Measurements from ENCODE around the gene RBKS. TPM values are rescaled to one million over a fixed set of nuclear protein-coding genes. Genes with fewer than 3 reads are reported as not detected.
"Not testable (repeated sequence)": the region's sequence is repeated elsewhere in the genome, so short reads cannot be mapped to it uniquely, and the experiment has no call there.

The RBKS gene
- polyA plus RNA-seq, 1 donor (not counting 4 experiments of a cell fraction or from before 2014, with no cell fraction given): 1.9 TPM

GRCh38 chr2:27765621-27766286 lies 124.4 kb downstream of the RBKS start:
- Histone ChIP-seq H3K4me1 (ENCODE audit: control insufficient read depth, extremely low read depth, insufficient read depth, low read length) (peaks cover 28% of the 10 kb centered on the region), H2AFZ (ENCODE audit: control insufficient read depth, low read length) (peak overlapping the region; percentile 29), H3K27me3 (ENCODE audit: control insufficient read depth, extremely low read depth, insufficient read depth, low read length) (no peaks in the 10 kb centered on the region), H3K4me2 (ENCODE audit: control insufficient read depth, extremely low read depth, insufficient read depth, low read depth, low read length) (peak overlapping the region; percentile 42), H3K4me3 (ENCODE audit: control insufficient read depth in 2 of 3, extremely low read depth in 1 of 3, insufficient read depth in 2 of 3, low read depth in 1 of 3, low read length in 3 of 3) (no peak overlapping the region), H3K9ac (ENCODE audit: control insufficient read depth, extremely low read depth, insufficient read depth, low read length) (no peak overlapping the region), H3K27ac (ENCODE audit: control insufficient read depth, insufficient read depth, low read length) (no peak overlapping the region), H3K9me1 (ENCODE audit: control insufficient read depth, extremely low read depth, insufficient read depth, low read length) (no peaks in the 10 kb centered on the region), H3K9me3 (ENCODE audit: control insufficient read depth, low read depth, low read length) (no peaks in the 10 kb centered on the region), H4K20me1 (ENCODE audit: control insufficient read depth, extremely low read depth, insufficient read depth, low read length) (no peaks in the 10 kb centered on the region), H3K79me2 (ENCODE audit: control insufficient read depth, insufficient read depth, low read length) (no peaks in the 10 kb centered on the region), H3K36me3 (ENCODE audit: control insufficient read depth in 2 of 2, extremely low read depth in 1 of 2, insufficient read depth in 2 of 2, low read length in 2 of 2) (no peaks in the 10 kb centered on the region)
- DNase-seq (ENCODE audit: low read depth, low spot score): no peak
- no peak for FAIRE-seq
- TF ChIP-seq CTCF (optimal IDR thresholded peaks at IDR 0.05 in 1 of 3, IDR thresholded peaks at IDR 0.05 in 1 of 3, conservative IDR thresholded peaks at IDR 0.05 in 1 of 3; ENCODE audit: extremely low read depth in 1 of 3, insufficient read depth in 2 of 3, low read length in 3 of 3) (no peak), EZH2 (IDR thresholded peaks at IDR 0.05; ENCODE audit: low read length) (no peak)
- dilution Hi-C loops (cut with MboI; ENCODE audit: extremely low pct_ligation_motif_present, low sequenced_read_pairs): no loop called here

GRCh38 chr2:27764526-27764925 lies 125.7 kb downstream of the RBKS start:
- H4K20me1 ChIP-seq (ENCODE audit: control insufficient read depth, extremely low read depth, insufficient read depth, low read length); H3K79me2 ChIP-seq (ENCODE audit: control insufficient read depth, insufficient read depth, low read length); H3K27ac ChIP-seq (ENCODE audit: control insufficient read depth, insufficient read depth, low read length); H3K27me3 ChIP-seq (ENCODE audit: control insufficient read depth, extremely low read depth, insufficient read depth, low read length); H3K4me3 ChIP-seq (ENCODE audit: control insufficient read depth in 2 of 3, extremely low read depth in 1 of 3, insufficient read depth in 2 of 3, low read depth in 1 of 3, low read length in 3 of 3); H3K9me3 ChIP-seq (ENCODE audit: control insufficient read depth, low read depth, low read length); H3K4me2 ChIP-seq (ENCODE audit: control insufficient read depth, extremely low read depth, insufficient read depth, low read depth, low read length); H2AFZ ChIP-seq (ENCODE audit: control insufficient read depth, low read length); dilution Hi-C loops (cut with MboI; ENCODE audit: extremely low pct_ligation_motif_present, low sequenced_read_pairs); FAIRE-seq; H3K9ac ChIP-seq (ENCODE audit: control insufficient read depth, extremely low read depth, insufficient read depth, low read length); H3K36me3 ChIP-seq (ENCODE audit: control insufficient read depth in 2 of 2, extremely low read depth in 1 of 2, insufficient read depth in 2 of 2, low read length in 2 of 2); H3K9me1 ChIP-seq (ENCODE audit: control insufficient read depth, extremely low read depth, insufficient read depth, low read length); DNase-seq (ENCODE audit: low read depth, low spot score): not testable (repeated sequence)
- peaks cover 28% of the 10 kb centered on the region for H3K4me1 ChIP-seq (ENCODE audit: control insufficient read depth, extremely low read depth, insufficient read depth, low read length)

- Histone ChIP-seq H3K4me2 (ENCODE audit: control insufficient read depth, extremely low read depth, insufficient read depth, low read depth, low read length) (no peak overlapping the region), H2AFZ (ENCODE audit: control insufficient read depth, low read length) (no peak overlapping the region), H3K79me2 (ENCODE audit: control insufficient read depth, insufficient read depth, low read length) (no peaks in the 10 kb centered on the region), H3K4me1 (ENCODE audit: control insufficient read depth, extremely low read depth, insufficient read depth, low read length) (peaks cover 28% of the 10 kb centered on the region), H4K20me1 (ENCODE audit: control insufficient read depth, extremely low read depth, insufficient read depth, low read length) (no peaks in the 10 kb centered on the region), H3K36me3 (ENCODE audit: control insufficient read depth in 2 of 2, extremely low read depth in 1 of 2, insufficient read depth in 2 of 2, low read length in 2 of 2) (no peaks in the 10 kb centered on the region), H3K4me3 (ENCODE audit: control insufficient read depth in 2 of 3, extremely low read depth in 1 of 3, insufficient read depth in 2 of 3, low read depth in 1 of 3, low read length in 3 of 3) (no peak overlapping the region), H3K9me1 (ENCODE audit: control insufficient read depth, extremely low read depth, insufficient read depth, low read length) (no peaks in the 10 kb centered on the region), H3K9me3 (ENCODE audit: control insufficient read depth, low read depth, low read length) (no peaks in the 10 kb centered on the region), H3K27me3 (ENCODE audit: control insufficient read depth, extremely low read depth, insufficient read depth, low read length) (no peaks in the 10 kb centered on the region), H3K27ac (ENCODE audit: control insufficient read depth, insufficient read depth, low read length) (no peak overlapping the region), H3K9ac (ENCODE audit: control insufficient read depth, extremely low read depth, insufficient read depth, low read length) (no peak overlapping the region)
- DNase-seq (ENCODE audit: low read depth, low spot score): no peak
- no peak for FAIRE-seq
- TF ChIP-seq CTCF (optimal IDR thresholded peaks at IDR 0.05 in 1 of 3, IDR thresholded peaks at IDR 0.05 in 1 of 3, conservative IDR thresholded peaks at IDR 0.05 in 1 of 3; ENCODE audit: extremely low read depth in 1 of 3, insufficient read depth in 2 of 3, low read length in 3 of 3) (no peak), EZH2 (IDR thresholded peaks at IDR 0.05; ENCODE audit: low read length) (no peak)
- dilution Hi-C loops (cut with MboI; ENCODE audit: extremely low pct_ligation_motif_present, low sequenced_read_pairs): no loop called here
Measured at GRCh38 chr2:27763907-27764267, 126.3 kb downstream of the RBKS start.

Measured in keratinocyte (primary cell).